ENCODE measurements around the gene OR51M1. TPM values are rescaled to one million over a fixed set of nuclear protein-coding genes. Genes with fewer than 3 reads are reported as not detected.

Gene OR51M1
- total and polyA plus RNA-seq, 9 of the 15 experiments (the other 6 are each of a cell fraction or from before 2014, with no cell fraction given), result 0.01 to 0.18 (median 0.04) TPM; not detected in 6

- TF ChIP-seq, protein P1, sequence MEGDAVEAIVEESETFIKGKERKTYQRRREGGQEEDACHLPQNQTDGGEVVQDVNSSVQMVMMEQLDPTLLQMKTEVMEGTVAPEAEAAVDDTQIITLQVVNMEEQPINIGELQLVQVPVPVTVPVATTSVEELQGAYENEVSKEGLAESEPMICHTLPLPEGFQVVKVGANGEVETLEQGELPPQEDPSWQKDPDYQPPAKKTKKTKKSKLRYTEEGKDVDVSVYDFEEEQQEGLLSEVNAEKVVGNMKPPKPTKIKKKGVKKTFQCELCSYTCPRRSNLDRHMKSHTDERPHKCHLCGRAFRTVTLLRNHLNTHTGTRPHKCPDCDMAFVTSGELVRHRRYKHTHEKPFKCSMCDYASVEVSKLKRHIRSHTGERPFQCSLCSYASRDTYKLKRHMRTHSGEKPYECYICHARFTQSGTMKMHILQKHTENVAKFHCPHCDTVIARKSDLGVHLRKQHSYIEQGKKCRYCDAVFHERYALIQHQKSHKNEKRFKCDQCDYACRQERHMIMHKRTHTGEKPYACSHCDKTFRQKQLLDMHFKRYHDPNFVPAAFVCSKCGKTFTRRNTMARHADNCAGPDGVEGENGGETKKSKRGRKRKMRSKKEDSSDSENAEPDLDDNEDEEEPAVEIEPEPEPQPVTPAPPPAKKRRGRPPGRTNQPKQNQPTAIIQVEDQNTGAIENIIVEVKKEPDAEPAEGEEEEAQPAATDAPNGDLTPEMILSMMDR (IDR thresholded peaks at IDR 0.05 in 2 of 3, conservative IDR thresholded peaks at IDR 0.05 in 1 of 3; ENCODE audit: insufficient read depth in 2 of 3, low read depth in 1 of 3, low read length in 3 of 3), result peak; percentile 59 to 74 (median 69)
- TF ChIP-seq SMC3 (conservative IDR thresholded peaks at IDR 0.05; ENCODE audit: insufficient read depth, low read depth, low read length) (peak; percentile 40; the same call in 1 of the 2 replicates), ZNF224 (CRISPR knock-in tag; IDR thresholded peaks at IDR 0.05) (no peak)
These were observed 2.8 kb upstream of the OR51M1 start (continued) for GRCh38 chr11:5380740-5381342.

GRCh38 chr11:5384335-5384734 lies 723 bp downstream of the OR51M1 start:
- peak overlapping the region in 1 of 2 experiments; percentile 64; a peak in 1 of 4 replicates for H3K9ac ChIP-seq (ENCODE audit: insufficient read depth in 1 of 2, low read depth in 2 of 2, low read length in 2 of 2)
- ChIA-PET POLR2A (no interaction called here), CTCF (ENCODE audit: low intra/inter-chr PET ratio) (no interaction called here)
- in situ Hi-C loops (cut with MboI), result loop anchor here (5.0 kb wide), 1 partner anchor 262 kb away; no protein-coding TSS in a partner anchor
- no peaks in the 10 kb centered on the region; a peak in 1 of 5 replicates for H3K4me1 ChIP-seq (replicated peaks in 1 of 2; ENCODE audit: control insufficient read depth in 2 of 2, insufficient read depth in 2 of 2, low read length in 2 of 2)
- ATAC-seq (peak; percentile 30; the same call in 1 of the 3 replicates), FAIRE-seq (no peak), DNase-seq (ENCODE audit: extremely low read depth in 1 of 4, low spot score in 3 of 4) (no peak)
- no peaks in the 10 kb centered on the region for H3K9me1 ChIP-seq (ENCODE audit: control insufficient read depth, insufficient read depth, low read length)
- H3K4me3 ChIP-seq, result no peak overlapping the region
- intact Hi-C loops (cut with micrococcal nuclease), result loop anchor here (5.0 to 10.0 kb wide), 2 partner anchors 170 to 262 kb away; no protein-coding TSS in a partner anchor
- H3K27me3 ChIP-seq (ENCODE audit: control insufficient read depth in 2 of 2, insufficient read depth in 2 of 2, low read length in 2 of 2), result no peaks in the 10 kb centered on the region
- 83% methylated on average over 2 of the region's 2 CpGs for WGBS (ENCODE audit: insufficient coverage, low coverage, missing lambda C conversion rate)
- H3K9me3 ChIP-seq (replicated peaks; ENCODE audit: control insufficient read depth, insufficient read depth, low read depth, low read length), result no peaks in the 10 kb centered on the region
- no peak overlapping the region for H3K27ac ChIP-seq (ENCODE audit: extremely low read depth, low read depth, low read length)
- H3K4me2 ChIP-seq (ENCODE audit: insufficient read depth, low read length), result no peak overlapping the region
- no TSS peak for BruUV-seq (replicated peaks)
- H2AFZ ChIP-seq (ENCODE audit: low read depth, low read length), result no peak overlapping the region
- H4K20me1 ChIP-seq (replicated peaks; ENCODE audit: control insufficient read depth, insufficient read depth, low read length), result no peaks in the 10 kb centered on the region
- peaks cover 70% of the 10 kb centered on the region for H3K79me2 ChIP-seq (ENCODE audit: control insufficient read depth, insufficient read depth, low read length)
- peaks cover 74% of the 10 kb centered on the region for H3K36me3 ChIP-seq (ENCODE audit: control insufficient read depth, insufficient read depth, low read length)
- TF ChIP-seq EP300 (IDR thresholded peaks at IDR 0.05; ENCODE audit: low read length), result no peak
- TF ChIP-seq, protein P2, sequence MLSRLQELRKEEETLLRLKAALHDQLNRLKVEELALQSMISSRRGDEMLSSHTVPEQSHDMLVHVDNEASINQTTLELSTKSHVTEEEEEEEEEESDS (CRISPR knock-in tag; IDR thresholded peaks at IDR 0.05), result no peak
- TF ChIP-seq, protein P3, sequence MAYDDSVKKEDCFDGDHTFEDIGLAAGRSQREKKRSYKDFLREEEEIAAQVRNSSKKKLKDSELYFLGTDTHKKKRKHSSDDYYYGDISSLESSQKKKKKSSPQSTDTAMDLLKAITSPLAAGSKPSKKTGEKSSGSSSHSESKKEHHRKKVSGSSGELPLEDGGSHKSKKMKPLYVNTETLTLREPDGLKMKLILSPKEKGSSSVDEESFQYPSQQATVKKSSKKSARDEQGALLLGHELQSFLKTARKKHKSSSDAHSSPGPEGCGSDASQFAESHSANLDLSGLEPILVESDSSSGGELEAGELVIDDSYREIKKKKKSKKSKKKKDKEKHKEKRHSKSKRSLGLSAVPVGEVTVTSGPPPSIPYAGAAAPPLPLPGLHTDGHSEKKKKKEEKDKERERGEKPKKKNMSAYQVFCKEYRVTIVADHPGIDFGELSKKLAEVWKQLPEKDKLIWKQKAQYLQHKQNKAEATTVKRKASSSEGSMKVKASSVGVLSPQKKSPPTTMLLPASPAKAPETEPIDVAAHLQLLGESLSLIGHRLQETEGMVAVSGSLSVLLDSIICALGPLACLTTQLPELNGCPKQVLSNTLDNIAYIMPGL (CRISPR knock-in tag; IDR thresholded peaks at IDR 0.05), result no peak
- TF ChIP-seq FOXK1 (CRISPR knock-in tag; IDR thresholded peaks at IDR 0.05; ENCODE audit: borderline replicate concordance), result no peak
- no peak for TF ChIP-seq ZNF436 (CRISPR knock-in tag; IDR thresholded peaks at IDR 0.05)
- no peak for TF ChIP-seq SIN3A (IDR thresholded peaks at IDR 0.05; ENCODE audit: borderline replicate concordance in 2 of 2, control insufficient read depth in 1 of 2, low read depth in 2 of 2, low read length in 2 of 2)
- no peak for TF ChIP-seq ZSCAN29 (IDR thresholded peaks at IDR 0.05)
- no peak for TF ChIP-seq NFRKB (IDR thresholded peaks at IDR 0.05; ENCODE audit: low read depth)
- no peak for TF ChIP-seq FOXP1 (CRISPR knock-in tag; IDR thresholded peaks at IDR 0.05)
- no peak for TF ChIP-seq ZFP36 (IDR thresholded peaks at IDR 0.05; ENCODE audit: low read depth, low read length, partially characterized antibody)
- no peak for TF ChIP-seq ZNF644 (tag; IDR thresholded peaks at IDR 0.05; ENCODE audit: low read depth)
- no peak for TF ChIP-seq XRCC5 (IDR thresholded peaks at IDR 0.05; ENCODE audit: low read depth, low read length)
- no peak for TF ChIP-seq KDM1A (IDR thresholded peaks at IDR 0.05)
- no peak for TF ChIP-seq TEAD2 (tag; IDR thresholded peaks at IDR 0.05)
- TF ChIP-seq, protein P4, sequence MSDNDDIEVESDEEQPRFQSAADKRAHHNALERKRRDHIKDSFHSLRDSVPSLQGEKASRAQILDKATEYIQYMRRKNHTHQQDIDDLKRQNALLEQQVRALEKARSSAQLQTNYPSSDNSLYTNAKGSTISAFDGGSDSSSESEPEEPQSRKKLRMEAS (CRISPR knock-in tag; IDR thresholded peaks at IDR 0.05), result no peak

Data from K562 (cell line).